HG03565 (cell line): ENCODE measurements around the gene ZNF385C.

ENCODE experiments used
- ATAC-seq: cut with Tn5 transposase; IDR thresholded peaks from one replicate; pipeline ENCODE4 v1.9.1; 2021; ENCODE audit warnings: mild to moderate bottlenecking, moderate library complexity; ENCODE audit not compliant: unreplicated experiment

The ZNF385C gene

GRCh38 chr17:42109086-42109485 is 10.8 kb upstream of the ZNF385C start:
- no peak for ATAC-seq

GRCh38 chr17:42107597-42108576 is 9.6 kb upstream of the ZNF385C start:
- ATAC-seq = peak; percentile 55

GRCh38 chr17:42107124-42107523 is 8.9 kb upstream of the ZNF385C start:
- ATAC-seq = no peak

GRCh38 chr17:42106009-42106408 is 7.7 kb upstream of the ZNF385C start:
- no peak for ATAC-seq

- ATAC-seq = no peak
Measured at GRCh38 chr17:42104264-42104663, 6.0 kb upstream of the ZNF385C start.

GRCh38 chr17:42103221-42103954 is 5.1 kb upstream of the ZNF385C start:
- ATAC-seq = no peak

GRCh38 chr17:42101513-42102292 is 3.4 kb upstream of the ZNF385C start:
- no peak for ATAC-seq

- no peak for ATAC-seq
Measured at GRCh38 chr17:42098730-42099399, 592 bp upstream of the ZNF385C start.

- no peak for ATAC-seq
Measured at GRCh38 chr17:42096360-42097111, 1.7 kb downstream of the ZNF385C start.

- no peak for ATAC-seq
Measured at GRCh38 chr17:42094375-42095069, 3.8 kb downstream of the ZNF385C start.

- no peak for ATAC-seq
Measured at GRCh38 chr17:42092939-42093338, 5.3 kb downstream of the ZNF385C start.

- no peak for ATAC-seq
Measured at GRCh38 chr17:42090964-42091790, 7.1 kb downstream of the ZNF385C start.

- ATAC-seq = no peak
Measured at GRCh38 chr17:42088736-42089135, 9.5 kb downstream of the ZNF385C start.

GRCh38 chr17:42087736-42088705 is 10.3 kb downstream of the ZNF385C start:
- no peak for ATAC-seq

GRCh38 chr17:42087042-42087701 is 11.1 kb downstream of the ZNF385C start:
- no peak for ATAC-seq

- ATAC-seq = no peak
Measured at GRCh38 chr17:42081516-42082129, 16.6 kb downstream of the ZNF385C start.
